ENCODE measurements around the gene UBE4B. TPM values are rescaled to one million over a fixed set of nuclear protein-coding genes. Genes with fewer than 3 reads are reported as not detected.

UBE4B gene
- total and polyA plus RNA-seq, 8 donors: 38.0 to 54.1 (median 48.3) TPM

- Histone ChIP-seq H3K27ac (peak overlapping the region; percentile 89 to 94), H3K27me3 (no peaks in the 10 kb centered on the region), H3K4me1 (peaks cover 9 to 28% of the 10 kb centered on the region in 2 donors), H3K36me3 (peaks cover 0 to 22% of the 10 kb centered on the region in 2 donors), H3K9me3 (no peaks in the 10 kb centered on the region), H3K4me3 (peak overlapping the region; percentile 70 to 98)
- TF ChIP-seq, protein P1, sequence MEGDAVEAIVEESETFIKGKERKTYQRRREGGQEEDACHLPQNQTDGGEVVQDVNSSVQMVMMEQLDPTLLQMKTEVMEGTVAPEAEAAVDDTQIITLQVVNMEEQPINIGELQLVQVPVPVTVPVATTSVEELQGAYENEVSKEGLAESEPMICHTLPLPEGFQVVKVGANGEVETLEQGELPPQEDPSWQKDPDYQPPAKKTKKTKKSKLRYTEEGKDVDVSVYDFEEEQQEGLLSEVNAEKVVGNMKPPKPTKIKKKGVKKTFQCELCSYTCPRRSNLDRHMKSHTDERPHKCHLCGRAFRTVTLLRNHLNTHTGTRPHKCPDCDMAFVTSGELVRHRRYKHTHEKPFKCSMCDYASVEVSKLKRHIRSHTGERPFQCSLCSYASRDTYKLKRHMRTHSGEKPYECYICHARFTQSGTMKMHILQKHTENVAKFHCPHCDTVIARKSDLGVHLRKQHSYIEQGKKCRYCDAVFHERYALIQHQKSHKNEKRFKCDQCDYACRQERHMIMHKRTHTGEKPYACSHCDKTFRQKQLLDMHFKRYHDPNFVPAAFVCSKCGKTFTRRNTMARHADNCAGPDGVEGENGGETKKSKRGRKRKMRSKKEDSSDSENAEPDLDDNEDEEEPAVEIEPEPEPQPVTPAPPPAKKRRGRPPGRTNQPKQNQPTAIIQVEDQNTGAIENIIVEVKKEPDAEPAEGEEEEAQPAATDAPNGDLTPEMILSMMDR (IDR thresholded peaks at IDR 0.05): no peak
- ATAC-seq: peak; percentile 50
- intact Hi-C loops (cut with DNase I): loop anchor here in 1 of 2 donors (10.0 kb wide), 1 partner anchor 89 kb away; the partner anchor contains the start of genes LZIC and NMNAT1
- peak in 2 of 4 donors; percentile 35 to 41 for DNase-seq
Observed at GRCh38 chr1:10033359-10033845, 644 bp downstream of the UBE4B start.

DNA sequence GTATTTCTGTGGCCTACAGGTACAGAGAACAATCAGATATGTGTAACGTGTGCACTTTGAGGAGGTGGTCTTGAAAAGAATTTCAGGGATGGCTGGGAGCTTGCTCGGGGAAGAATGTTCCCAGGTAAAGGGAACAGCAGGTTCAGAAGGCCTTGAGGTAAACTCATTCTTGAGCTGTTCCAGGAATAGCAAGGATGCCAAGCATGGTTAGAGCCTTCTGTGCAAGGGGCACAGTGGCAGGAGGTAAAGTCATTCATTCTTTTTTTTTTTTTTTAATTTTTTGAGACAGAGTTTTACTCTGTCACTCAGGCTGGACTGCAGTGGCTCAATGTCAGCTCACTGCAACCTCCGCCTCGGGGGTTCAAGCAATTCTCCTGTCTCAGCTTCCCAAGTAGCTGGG is 10.0 kb downstream of the UBE4B start:
- Histone ChIP-seq H3K36me3 (peaks cover 0 to 57% of the 10 kb centered on the region in 2 donors), H3K9me3 (no peaks in the 10 kb centered on the region), H3K4me1 (peaks cover 16 to 18% of the 10 kb centered on the region in 2 donors), H3K4me3 (no peak overlapping the region), H3K27me3 (no peaks in the 10 kb centered on the region), H3K27ac (no peak overlapping the region)
- TF ChIP-seq, protein P1 (IDR thresholded peaks at IDR 0.05): no peak
- DNase-seq (no peak), ATAC-seq (no peak)
- intact Hi-C loops (cut with DNase I): no loop called here

DNA sequence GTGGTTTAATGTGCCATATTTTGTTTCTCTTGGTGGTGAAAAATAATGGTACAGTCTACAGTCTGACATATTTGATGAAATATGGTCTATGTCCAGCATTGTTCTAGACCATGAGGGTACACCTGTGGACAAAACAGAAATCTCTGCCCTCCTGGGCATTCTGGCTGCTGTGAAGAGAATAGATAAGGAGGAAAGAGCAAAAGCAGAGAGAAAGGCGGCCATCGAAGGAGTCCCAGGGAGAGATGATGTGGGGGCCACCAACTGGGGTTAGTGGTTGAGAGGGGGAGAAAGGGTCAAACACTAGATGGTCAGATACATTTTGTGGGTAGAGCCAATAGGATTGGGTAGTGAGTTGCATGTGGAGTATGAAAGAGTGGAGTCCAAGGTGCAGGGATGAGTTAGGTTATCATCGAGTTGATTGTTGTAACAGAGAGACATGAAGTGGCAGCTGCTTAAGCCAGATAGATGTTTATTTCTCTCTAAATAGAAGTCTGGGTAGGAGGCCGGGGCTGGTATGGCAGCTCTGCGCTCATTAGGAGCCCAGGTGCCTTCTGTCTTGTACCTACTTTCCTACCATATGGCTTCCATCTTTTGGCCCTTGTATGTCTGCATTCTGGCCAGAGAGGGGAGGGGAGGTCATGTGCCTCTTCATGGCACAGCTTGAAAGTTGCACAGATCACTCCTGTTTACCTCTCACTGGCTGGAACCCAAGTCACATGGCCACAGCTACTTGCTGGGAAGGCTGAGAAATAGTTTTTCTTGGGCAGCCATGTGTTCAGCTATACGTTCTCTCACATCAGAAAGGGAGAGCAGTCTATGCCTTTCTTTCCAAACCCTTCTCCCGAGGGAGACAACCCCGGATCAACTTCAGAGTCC is 13.0 kb downstream of the UBE4B start:
- peaks cover 0 to 47% of the 10 kb centered on the region in 2 donors for H3K36me3 ChIP-seq
- H3K27ac ChIP-seq: no peak overlapping the region
- intact Hi-C loops (cut with DNase I): no loop called here
- no peaks in the 10 kb centered on the region for H3K9me3 ChIP-seq
- TF ChIP-seq, protein P1 (IDR thresholded peaks at IDR 0.05): no peak
- ATAC-seq (peak; percentile 53), DNase-seq (peak in 2 of 4 donors; percentile 17 to 54)
- H3K4me3 ChIP-seq: no peak overlapping the region
- H3K27me3 ChIP-seq: no peaks in the 10 kb centered on the region
- H3K4me1 ChIP-seq: peaks cover 16 to 18% of the 10 kb centered on the region in 2 donors

DNA sequence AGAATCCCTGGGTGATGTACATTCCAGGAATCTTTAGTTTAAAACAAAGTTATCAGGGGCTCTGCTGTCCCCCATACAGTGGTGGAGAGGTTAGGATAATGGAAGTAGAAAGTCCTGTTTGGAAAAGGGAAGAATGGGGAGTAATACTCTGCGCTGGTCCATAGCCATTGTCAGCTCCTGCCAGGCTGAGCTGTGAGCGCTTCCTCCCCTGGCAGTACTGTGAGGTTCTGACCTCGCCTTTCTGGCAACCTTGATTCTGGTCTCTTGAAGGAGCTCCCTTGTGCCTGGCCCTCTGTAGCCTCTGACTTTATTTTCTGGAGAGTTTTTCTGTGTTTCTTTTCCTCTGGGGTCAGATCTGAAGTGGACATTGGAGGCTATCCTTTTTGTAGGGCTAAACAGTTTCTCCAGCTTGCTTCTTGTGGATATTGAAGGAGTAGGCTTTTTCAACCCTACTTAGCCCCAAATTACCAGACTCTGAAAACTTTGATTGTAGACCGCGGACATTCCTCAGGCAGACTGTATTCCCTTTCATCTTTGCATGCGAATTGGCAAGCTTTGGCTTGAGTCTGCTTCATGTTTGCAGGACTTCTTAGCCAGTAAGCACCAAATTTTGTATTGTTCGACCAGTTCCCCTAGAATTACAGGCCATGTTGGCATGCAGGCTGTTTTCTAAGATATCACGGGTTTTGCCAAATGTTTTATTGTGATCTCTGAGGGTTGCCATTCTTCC is 13.8 kb downstream of the UBE4B start:
- TF ChIP-seq, protein P1 (IDR thresholded peaks at IDR 0.05): no peak
- H3K36me3 ChIP-seq: peaks cover 0 to 46% of the 10 kb centered on the region in 2 donors
- H3K27ac ChIP-seq: no peak overlapping the region
- intact Hi-C loops (cut with DNase I): no loop called here
- H3K4me1 ChIP-seq: peaks cover 16 to 18% of the 10 kb centered on the region in 2 donors
- ATAC-seq (peak; percentile 62), DNase-seq (no peak)
- H3K9me3 ChIP-seq: no peaks in the 10 kb centered on the region
- H3K4me3 ChIP-seq: no peak overlapping the region
- no peaks in the 10 kb centered on the region for H3K27me3 ChIP-seq

GRCh38 chr1:10048601-10049000 is 15.8 kb downstream of the UBE4B start:
- no peak overlapping the region for H3K27ac ChIP-seq
- DNase-seq (no peak), ATAC-seq (no peak)
- peaks cover 16 to 18% of the 10 kb centered on the region in 2 donors for H3K4me1 ChIP-seq
- no peaks in the 10 kb centered on the region for H3K9me3 ChIP-seq
- TF ChIP-seq, protein P1 (IDR thresholded peaks at IDR 0.05): no peak
- H3K27me3 ChIP-seq: no peaks in the 10 kb centered on the region
- H3K4me3 ChIP-seq: no peak overlapping the region
- intact Hi-C loops (cut with DNase I): no loop called here
- H3K36me3 ChIP-seq: peaks cover 0 to 39% of the 10 kb centered on the region in 2 donors
